ENCODE results near the gene RBM8A.

DNA sequence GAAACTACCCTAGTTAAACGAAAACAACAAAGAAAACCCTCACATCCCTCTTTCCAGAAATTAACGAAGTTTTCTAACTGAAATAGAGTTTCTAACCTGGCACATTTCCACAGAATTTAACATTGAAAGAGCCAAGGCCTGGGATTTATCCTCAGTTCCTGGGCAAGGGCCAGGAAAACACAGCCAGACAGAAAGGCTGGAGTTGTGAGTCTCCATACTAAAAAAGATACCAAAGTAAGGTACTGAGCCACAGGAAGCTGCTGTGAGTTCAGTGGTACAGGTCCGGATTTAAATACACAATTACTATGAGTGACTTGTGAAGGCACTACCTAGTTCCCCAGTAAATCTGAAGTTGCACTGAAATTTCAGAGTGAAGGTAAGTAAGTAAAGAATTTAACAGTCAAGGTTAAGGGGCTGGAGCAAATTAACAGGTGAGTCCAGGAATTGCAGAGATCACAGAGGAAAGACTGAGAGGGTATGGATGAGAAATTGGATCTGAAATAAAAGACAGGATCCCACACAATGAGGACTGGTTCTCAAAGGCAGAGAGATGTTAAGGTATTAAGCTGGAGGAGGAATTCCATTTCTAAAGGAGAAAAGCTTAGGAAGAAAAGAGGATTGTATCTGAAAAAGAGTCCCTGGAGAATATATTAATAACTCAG lies 29.6 kb upstream of the RBM8A start:
- TF ChIP-seq, protein P1, sequence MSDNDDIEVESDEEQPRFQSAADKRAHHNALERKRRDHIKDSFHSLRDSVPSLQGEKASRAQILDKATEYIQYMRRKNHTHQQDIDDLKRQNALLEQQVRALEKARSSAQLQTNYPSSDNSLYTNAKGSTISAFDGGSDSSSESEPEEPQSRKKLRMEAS (IDR thresholded peaks at IDR 0.05): no peak
- TF ChIP-seq, protein P2, sequence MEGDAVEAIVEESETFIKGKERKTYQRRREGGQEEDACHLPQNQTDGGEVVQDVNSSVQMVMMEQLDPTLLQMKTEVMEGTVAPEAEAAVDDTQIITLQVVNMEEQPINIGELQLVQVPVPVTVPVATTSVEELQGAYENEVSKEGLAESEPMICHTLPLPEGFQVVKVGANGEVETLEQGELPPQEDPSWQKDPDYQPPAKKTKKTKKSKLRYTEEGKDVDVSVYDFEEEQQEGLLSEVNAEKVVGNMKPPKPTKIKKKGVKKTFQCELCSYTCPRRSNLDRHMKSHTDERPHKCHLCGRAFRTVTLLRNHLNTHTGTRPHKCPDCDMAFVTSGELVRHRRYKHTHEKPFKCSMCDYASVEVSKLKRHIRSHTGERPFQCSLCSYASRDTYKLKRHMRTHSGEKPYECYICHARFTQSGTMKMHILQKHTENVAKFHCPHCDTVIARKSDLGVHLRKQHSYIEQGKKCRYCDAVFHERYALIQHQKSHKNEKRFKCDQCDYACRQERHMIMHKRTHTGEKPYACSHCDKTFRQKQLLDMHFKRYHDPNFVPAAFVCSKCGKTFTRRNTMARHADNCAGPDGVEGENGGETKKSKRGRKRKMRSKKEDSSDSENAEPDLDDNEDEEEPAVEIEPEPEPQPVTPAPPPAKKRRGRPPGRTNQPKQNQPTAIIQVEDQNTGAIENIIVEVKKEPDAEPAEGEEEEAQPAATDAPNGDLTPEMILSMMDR (IDR thresholded peaks at IDR 0.05; ENCODE audit: low read depth, low read length, missing input control): no peak
- TF ChIP-seq JUND (IDR thresholded peaks at IDR 0.05) (no peak), YY1 (IDR thresholded peaks at IDR 0.05) (no peak), NR2F2 (IDR thresholded peaks at IDR 0.05) (no peak)
